Esophagus muscularis mucosa (tissue), 3 donors: ENCODE results near the gene TMEM179.

Source experiments
- POLR2A ChIP-seq: fragments of 450-650 bp; IDR thresholded peaks from one replicate; pipeline ENCODE4 v1.6.1; 2017; ENCODE audit warnings: antibody characterized with exemption, moderate library complexity, mild to moderate bottlenecking, low read depth
- TF ChIP-seq, protein P1 (sequence below), 3 experiments: fragments of 200-600 bp in 2 of 3; fragments of 450-650 bp in 1 of 3; sonication (generic) in 2 of 3; IDR thresholded peaks; one replicate each; pipeline ENCODE4 v1.5.1; 2017 to 2019; ENCODE audit warnings: antibody characterized with exemption in 3 of 3, mild to moderate bottlenecking in 2 of 3, moderate library complexity in 1 of 3

DNA sequence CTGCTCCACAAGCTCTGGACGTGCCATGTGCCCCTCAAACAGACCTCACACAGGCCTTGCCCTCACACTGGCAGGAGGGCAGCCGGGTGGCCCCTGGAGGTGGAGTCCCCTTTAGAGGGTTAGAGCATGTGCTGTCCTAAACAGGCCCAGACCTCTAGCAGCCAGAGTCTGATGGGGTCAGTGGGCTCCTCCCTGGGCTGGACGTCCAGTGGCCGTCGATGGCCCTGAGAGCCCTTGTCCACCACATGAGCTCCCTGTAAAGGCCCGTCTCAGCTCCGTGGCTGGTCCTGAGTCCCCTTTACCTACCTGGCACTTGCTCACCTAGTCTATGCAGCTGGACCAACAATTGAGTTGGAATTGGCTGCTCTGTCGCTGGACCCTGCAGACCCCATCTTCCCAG lies 3.8 kb downstream of the TMEM179 start:
- TF ChIP-seq POLR2A: no peak
- TF ChIP-seq, protein P1, sequence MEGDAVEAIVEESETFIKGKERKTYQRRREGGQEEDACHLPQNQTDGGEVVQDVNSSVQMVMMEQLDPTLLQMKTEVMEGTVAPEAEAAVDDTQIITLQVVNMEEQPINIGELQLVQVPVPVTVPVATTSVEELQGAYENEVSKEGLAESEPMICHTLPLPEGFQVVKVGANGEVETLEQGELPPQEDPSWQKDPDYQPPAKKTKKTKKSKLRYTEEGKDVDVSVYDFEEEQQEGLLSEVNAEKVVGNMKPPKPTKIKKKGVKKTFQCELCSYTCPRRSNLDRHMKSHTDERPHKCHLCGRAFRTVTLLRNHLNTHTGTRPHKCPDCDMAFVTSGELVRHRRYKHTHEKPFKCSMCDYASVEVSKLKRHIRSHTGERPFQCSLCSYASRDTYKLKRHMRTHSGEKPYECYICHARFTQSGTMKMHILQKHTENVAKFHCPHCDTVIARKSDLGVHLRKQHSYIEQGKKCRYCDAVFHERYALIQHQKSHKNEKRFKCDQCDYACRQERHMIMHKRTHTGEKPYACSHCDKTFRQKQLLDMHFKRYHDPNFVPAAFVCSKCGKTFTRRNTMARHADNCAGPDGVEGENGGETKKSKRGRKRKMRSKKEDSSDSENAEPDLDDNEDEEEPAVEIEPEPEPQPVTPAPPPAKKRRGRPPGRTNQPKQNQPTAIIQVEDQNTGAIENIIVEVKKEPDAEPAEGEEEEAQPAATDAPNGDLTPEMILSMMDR (IDR thresholded peaks at IDR 0.05): no peak
